ENCODE results near the gene AZU1.
"Not testable (repeated sequence)": the region's sequence is repeated elsewhere in the genome, so short reads cannot be mapped to it uniquely, and the experiment has no call there.

The AZU1 gene

DNA sequence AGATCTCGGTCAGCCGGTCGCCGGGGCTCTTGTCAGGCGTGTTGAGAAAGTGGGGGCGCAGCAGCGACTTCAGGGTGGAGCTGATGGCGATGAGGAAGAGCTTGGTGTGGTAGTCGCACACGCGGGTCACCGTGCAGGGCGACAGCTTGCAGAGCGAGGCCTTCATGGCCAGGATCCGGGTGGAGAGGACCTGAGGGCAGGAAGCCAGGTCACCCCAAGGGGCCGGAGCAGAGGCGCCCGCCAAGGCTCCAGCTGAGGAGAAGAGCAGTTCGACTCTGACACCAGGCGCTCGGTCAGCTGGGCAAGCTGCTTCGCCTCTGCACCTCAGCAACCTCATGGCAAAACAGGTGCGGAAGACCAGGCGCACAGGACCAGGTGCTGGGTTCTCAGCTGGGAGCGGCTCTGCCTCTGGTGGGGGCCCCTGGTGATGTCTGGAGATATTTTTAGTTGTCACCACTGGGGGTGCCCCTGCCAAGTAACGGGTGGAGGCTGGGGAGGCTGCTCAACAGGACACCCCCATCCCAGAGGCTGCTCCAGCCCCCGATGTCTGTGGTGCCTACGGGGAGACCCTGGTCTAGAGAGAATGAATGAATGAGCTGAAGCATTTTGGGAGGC is 47.7 kb downstream of the AZU1 start:
- no peaks in the 10 kb centered on the region for H3K27me3 ChIP-seq (ENCODE audit: control insufficient read depth, low read length)
- no peaks in the 10 kb centered on the region for H3K9me3 ChIP-seq (ENCODE audit: control insufficient read depth, insufficient read depth, low read length)
- H3K9me2 ChIP-seq (replicated peaks; ENCODE audit: control insufficient read depth, low read length): no peaks in the 10 kb centered on the region
- TF ChIP-seq CTCF (IDR thresholded peaks at IDR 0.05; ENCODE audit: low read depth, low read length, poor library complexity, severe bottlenecking): no peak
- no peak for TF ChIP-seq EZH2phosphoT487 (IDR thresholded peaks at IDR 0.05; ENCODE audit: borderline replicate concordance, low read length)
- peaks cover 5% of the 10 kb centered on the region for H4K20me1 ChIP-seq (ENCODE audit: control insufficient read depth, insufficient read depth, low read depth, low read length)
- H3K79me2 ChIP-seq (ENCODE audit: control insufficient read depth, low read length): no peaks in the 10 kb centered on the region
- H3K4me2 ChIP-seq (ENCODE audit: low read length): no peak overlapping the region
- no peaks in the 10 kb centered on the region for H3K36me3 ChIP-seq (ENCODE audit: control insufficient read depth, low read length)
- H3K27ac ChIP-seq (ENCODE audit: low read depth, low read length): no peak overlapping the region
- no peak overlapping the region for H3K4me3 ChIP-seq (ENCODE audit: low read length)
- peaks cover 9% of the 10 kb centered on the region for H3K4me1 ChIP-seq (ENCODE audit: control insufficient read depth, low read length)
- peaks cover 5% of the 10 kb centered on the region; the same call in 1 of the 2 replicates for H3F3A ChIP-seq (ENCODE audit: control insufficient read depth, insufficient read depth)

DNA sequence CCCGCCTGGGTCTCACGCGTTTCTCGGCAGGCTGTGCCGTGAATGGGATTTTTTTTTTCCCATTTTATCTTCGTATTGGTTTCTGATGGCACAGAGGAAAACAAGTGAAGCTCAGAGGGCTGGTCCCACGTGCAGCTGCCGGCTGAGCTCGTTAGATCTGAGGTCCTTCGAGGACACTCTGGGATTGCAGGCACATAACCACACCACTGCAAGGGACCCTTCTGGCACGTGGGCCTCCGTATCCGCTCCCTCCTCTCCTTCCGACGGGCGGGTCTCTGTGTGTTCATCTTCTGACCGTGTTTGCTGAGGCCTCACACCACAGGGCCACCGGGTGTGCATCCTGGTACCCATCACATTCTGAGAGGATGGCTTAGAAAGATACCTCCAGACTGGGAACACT is 48.5 kb downstream of the AZU1 start:
- Histone ChIP-seq H3K9me2 (replicated peaks; ENCODE audit: control insufficient read depth, low read length) (no peaks in the 10 kb centered on the region), H3K4me1 (ENCODE audit: control insufficient read depth, low read length) (peaks cover 9% of the 10 kb centered on the region), H4K20me1 (ENCODE audit: control insufficient read depth, insufficient read depth, low read depth, low read length) (peaks cover 5% of the 10 kb centered on the region), H3K4me3 (ENCODE audit: low read length) (no peak overlapping the region), H3K9me3 (ENCODE audit: control insufficient read depth, insufficient read depth, low read length) (no peaks in the 10 kb centered on the region), H3K27me3 (ENCODE audit: control insufficient read depth, low read length) (no peaks in the 10 kb centered on the region), H3K79me2 (ENCODE audit: control insufficient read depth, low read length) (no peaks in the 10 kb centered on the region), H3K27ac (ENCODE audit: low read depth, low read length) (no peak overlapping the region), H3K4me2 (ENCODE audit: low read length) (no peak overlapping the region), H3F3A (ENCODE audit: control insufficient read depth, insufficient read depth) (peaks cover 5% of the 10 kb centered on the region; the same call in 1 of the 2 replicates), H3K36me3 (ENCODE audit: control insufficient read depth, low read length) (no peaks in the 10 kb centered on the region)
- no peak for TF ChIP-seq CTCF (IDR thresholded peaks at IDR 0.05; ENCODE audit: low read depth, low read length, poor library complexity, severe bottlenecking)

- no peaks in the 10 kb centered on the region for H3K9me2 ChIP-seq (replicated peaks; ENCODE audit: control insufficient read depth, low read length)
- H3K79me2 ChIP-seq (ENCODE audit: control insufficient read depth, low read length): no peaks in the 10 kb centered on the region
- no peak overlapping the region for H3K27ac ChIP-seq (ENCODE audit: low read depth, low read length)
- H3K4me1 ChIP-seq (ENCODE audit: control insufficient read depth, low read length): peaks cover 8% of the 10 kb centered on the region
- no peaks in the 10 kb centered on the region for H3K27me3 ChIP-seq (ENCODE audit: control insufficient read depth, low read length)
- peaks cover 5% of the 10 kb centered on the region; the same call in 1 of the 2 replicates for H3F3A ChIP-seq (ENCODE audit: control insufficient read depth, insufficient read depth)
- H3K4me3 ChIP-seq (ENCODE audit: low read length): no peak overlapping the region
- TF ChIP-seq EZH2phosphoT487 (IDR thresholded peaks at IDR 0.05; ENCODE audit: borderline replicate concordance, low read length) (no peak), CTCF (IDR thresholded peaks at IDR 0.05; ENCODE audit: low read depth, low read length, poor library complexity, severe bottlenecking) (no peak)
- H3K36me3 ChIP-seq (ENCODE audit: control insufficient read depth, low read length): peaks cover 3% of the 10 kb centered on the region; the same call in 1 of the 2 replicates
- H3K9me3 ChIP-seq (ENCODE audit: control insufficient read depth, insufficient read depth, low read length): no peaks in the 10 kb centered on the region
- H4K20me1 ChIP-seq (ENCODE audit: control insufficient read depth, insufficient read depth, low read depth, low read length): peaks cover 5% of the 10 kb centered on the region
- H3K4me2 ChIP-seq (ENCODE audit: low read length): no peak overlapping the region
Observed at GRCh38 chr19:876780-877314, 49.2 kb downstream of the AZU1 start.

- H3K9me3 ChIP-seq (ENCODE audit: control insufficient read depth, insufficient read depth, low read length); H3K79me2 ChIP-seq (ENCODE audit: control insufficient read depth, low read length); H3K4me1 ChIP-seq (ENCODE audit: control insufficient read depth, low read length); H3K4me3 ChIP-seq (ENCODE audit: low read length); H3K36me3 ChIP-seq (ENCODE audit: control insufficient read depth, low read length); H3K9me2 ChIP-seq (replicated peaks; ENCODE audit: control insufficient read depth, low read length); H3K27ac ChIP-seq (ENCODE audit: low read depth, low read length); H4K20me1 ChIP-seq (ENCODE audit: control insufficient read depth, insufficient read depth, low read depth, low read length); H3K4me2 ChIP-seq (ENCODE audit: low read length); H3K27me3 ChIP-seq (ENCODE audit: control insufficient read depth, low read length); H3F3A ChIP-seq (ENCODE audit: control insufficient read depth, insufficient read depth): not testable (repeated sequence)
Observed at GRCh38 chr19:877992-878660, 50.5 kb downstream of the AZU1 start.

DNA sequence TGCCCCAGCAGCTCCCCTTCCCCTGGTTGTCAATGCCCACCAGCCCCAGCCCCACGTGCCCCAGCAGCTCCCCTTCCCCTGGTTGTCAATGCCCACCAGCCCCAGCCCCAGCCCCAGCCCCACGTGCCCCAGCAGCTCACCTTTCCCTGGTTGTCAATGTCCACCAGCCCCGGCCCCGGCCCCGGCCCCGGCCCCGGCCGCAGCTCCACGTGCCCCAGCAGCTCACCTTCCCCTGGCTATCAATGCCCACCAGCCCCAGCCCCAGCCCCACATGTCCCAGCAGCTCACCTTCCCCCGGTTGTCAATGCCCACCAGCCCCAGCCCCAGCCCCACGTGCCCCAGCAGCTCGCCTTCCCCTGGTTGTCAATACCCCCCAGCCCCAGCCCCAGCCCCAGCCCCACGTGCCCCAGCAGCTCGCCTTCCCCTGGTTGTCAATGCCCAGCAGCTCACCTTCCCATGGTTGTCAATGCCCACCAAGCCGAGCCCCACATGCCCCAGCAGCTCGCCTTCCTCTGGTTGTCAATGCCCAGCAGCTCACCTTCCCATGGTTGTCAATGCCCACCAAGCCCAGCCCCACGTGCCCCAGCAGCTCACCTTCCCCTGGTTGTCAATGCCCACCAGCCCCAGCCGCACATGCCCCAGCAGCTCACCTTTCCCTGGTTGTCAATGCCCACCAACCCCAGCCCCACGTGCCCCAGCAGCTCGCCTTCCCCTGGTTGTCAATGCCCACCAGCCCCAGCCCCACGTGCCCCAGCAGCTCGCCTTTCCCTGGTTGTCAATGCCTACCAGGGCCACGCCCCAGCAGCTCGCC is 51.3 kb downstream of the AZU1 start:
- not testable (repeated sequence) for H3K27ac ChIP-seq (ENCODE audit: low read depth, low read length); H4K20me1 ChIP-seq (ENCODE audit: control insufficient read depth, insufficient read depth, low read depth, low read length); H3K4me2 ChIP-seq (ENCODE audit: low read length); H3K4me1 ChIP-seq (ENCODE audit: control insufficient read depth, low read length); H3K9me3 ChIP-seq (ENCODE audit: control insufficient read depth, insufficient read depth, low read length); H3K79me2 ChIP-seq (ENCODE audit: control insufficient read depth, low read length); H3F3A ChIP-seq (ENCODE audit: control insufficient read depth, insufficient read depth); H3K36me3 ChIP-seq (ENCODE audit: control insufficient read depth, low read length); H3K27me3 ChIP-seq (ENCODE audit: control insufficient read depth, low read length); H3K9me2 ChIP-seq (replicated peaks; ENCODE audit: control insufficient read depth, low read length); H3K4me3 ChIP-seq (ENCODE audit: low read length)
